Measurements from ENCODE around the gene LPCAT4.
"Not testable (repeated sequence)": the region's sequence is repeated elsewhere in the genome, so short reads cannot be mapped to it uniquely, and the experiment has no call there.

The LPCAT4 gene

DNA sequence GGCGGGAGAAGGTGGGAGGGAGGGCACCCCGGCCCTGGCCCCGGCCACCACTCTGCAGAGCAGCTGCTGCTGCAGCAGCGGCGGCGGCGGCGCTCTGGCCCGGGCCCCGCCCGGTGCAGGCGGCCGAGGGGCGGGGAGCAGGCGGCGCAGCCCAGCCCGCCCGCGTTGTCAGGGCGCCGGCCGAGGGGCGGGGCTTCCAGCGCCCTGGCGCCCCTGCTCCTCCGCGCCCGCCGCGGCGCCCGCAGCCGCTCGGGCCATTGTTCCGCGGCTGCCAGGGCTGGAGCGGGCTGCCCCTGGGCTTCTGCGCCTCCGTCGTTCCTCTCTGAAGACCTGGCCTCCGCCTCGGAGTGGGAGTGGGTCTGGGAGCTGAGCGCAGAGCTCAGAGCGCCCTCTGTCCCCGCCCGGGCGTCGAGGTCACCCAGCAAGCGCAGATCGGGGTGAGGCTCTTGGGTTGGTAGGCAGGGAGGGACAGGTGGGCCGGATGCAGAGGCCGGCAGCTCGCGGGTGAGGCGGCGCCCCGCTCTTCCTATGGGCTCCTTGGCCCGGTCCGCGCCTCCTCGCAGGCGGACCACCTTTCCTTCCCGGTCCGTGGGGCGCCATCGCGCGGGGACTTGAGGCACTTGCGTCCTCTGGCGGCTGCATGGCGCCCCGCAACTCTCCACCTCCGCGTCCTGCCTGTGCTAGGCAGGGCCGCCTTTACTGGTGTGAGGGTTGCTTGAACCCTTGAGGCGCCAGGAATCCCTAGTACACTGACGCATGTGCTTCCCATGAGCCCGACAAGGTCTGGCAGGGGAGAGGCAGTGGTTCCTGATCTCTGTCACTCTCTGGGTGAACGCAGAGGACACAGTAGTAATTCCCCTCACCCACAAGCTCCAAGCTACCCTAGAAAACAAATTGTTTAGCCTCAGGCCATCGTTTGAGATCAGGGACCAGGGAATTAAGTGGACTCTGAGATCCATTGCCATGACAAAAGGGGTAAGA lies at the start of gene LPCAT4:
TSS of gene LPCAT4 (minus strand) at position 96 of the 981 bp plus-strand sequence. CDS start 96 bp downstream, outside the sequence.
- DNase-seq = peak; percentile 93
- in situ Hi-C loops (cut with MboI; ENCODE audit: low pct_unique_long_range_greater_than_20kb, low sequenced_read_pairs) = no loop called here

GRCh38 chr15:34409511-34409910 lies 42.5 kb upstream of the LPCAT4 start:
- DNase-seq; in situ Hi-C loops (cut with MboI; ENCODE audit: low pct_unique_long_range_greater_than_20kb, low sequenced_read_pairs): not testable (repeated sequence)

GRCh38 chr15:34408973-34409372 lies 42.0 kb upstream of the LPCAT4 start:
- in situ Hi-C loops (cut with MboI; ENCODE audit: low pct_unique_long_range_greater_than_20kb, low sequenced_read_pairs); DNase-seq: not testable (repeated sequence)

DNA sequence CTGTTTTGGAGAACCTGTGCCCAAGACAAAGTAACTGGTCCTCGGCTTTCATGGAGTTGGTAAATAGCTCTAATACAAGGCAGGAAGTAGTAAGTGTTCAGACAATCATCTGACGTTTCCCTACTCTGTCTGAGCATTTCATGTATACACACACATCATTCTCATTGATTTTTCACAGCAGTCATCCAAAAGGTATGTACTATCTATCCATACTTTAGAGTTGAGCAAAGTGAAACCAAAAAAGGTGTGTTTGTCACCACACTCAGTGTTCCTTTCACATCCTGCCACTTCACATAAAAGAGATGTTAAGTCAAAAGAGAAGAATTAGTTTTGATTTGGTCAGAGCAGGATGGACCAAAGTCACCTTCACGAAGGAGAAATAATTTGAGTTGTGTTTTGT lies 36.9 kb upstream of the LPCAT4 start:
- in situ Hi-C loops (cut with MboI; ENCODE audit: low pct_unique_long_range_greater_than_20kb, low sequenced_read_pairs) = not testable (repeated sequence)

GRCh38 chr15:34403160-34403598 lies 36.2 kb upstream of the LPCAT4 start:
- in situ Hi-C loops (cut with MboI; ENCODE audit: low pct_unique_long_range_greater_than_20kb, low sequenced_read_pairs) = not testable (repeated sequence)

More for the DNA sequence above, 36.9 kb upstream of the LPCAT4 start:
- not testable (repeated sequence) for DNase-seq

GRCh38 chr15:34397637-34398259 lies 30.8 kb upstream of the LPCAT4 start:
- DNase-seq; in situ Hi-C loops (cut with MboI; ENCODE audit: low pct_unique_long_range_greater_than_20kb, low sequenced_read_pairs): not testable (repeated sequence)

More at GRCh38 chr15:34403160-34403598, 36.2 kb upstream of the LPCAT4 start:
- not testable (repeated sequence) for DNase-seq

DNA sequence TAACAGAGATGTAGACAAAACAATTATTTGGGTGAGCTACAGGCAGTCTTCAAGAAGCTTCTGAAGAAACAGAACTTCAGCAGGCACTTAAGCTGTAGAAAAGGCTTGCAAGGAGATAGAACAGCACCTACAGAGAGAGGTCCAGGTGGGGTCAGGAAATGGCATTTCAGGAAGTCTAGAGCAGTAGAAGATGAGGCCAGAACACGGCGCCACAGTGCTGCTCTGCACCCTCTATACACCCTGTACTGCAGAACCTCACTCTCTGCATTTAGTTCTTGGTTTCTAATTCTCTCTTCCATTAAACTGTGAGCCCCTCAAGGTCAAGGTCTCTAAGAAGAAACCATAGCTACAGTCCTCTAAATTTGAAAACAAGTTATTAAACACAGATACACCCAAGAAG lies 26.0 kb upstream of the LPCAT4 start:
- in situ Hi-C loops (cut with MboI; ENCODE audit: low pct_unique_long_range_greater_than_20kb, low sequenced_read_pairs); DNase-seq: not testable (repeated sequence)

GRCh38 chr15:34389594-34390086 lies 22.6 kb upstream of the LPCAT4 start:
- in situ Hi-C loops (cut with MboI; ENCODE audit: low pct_unique_long_range_greater_than_20kb, low sequenced_read_pairs); DNase-seq: not testable (repeated sequence)

GRCh38 chr15:34381829-34382521 lies 15.0 kb upstream of the LPCAT4 start:
- in situ Hi-C loops (cut with MboI; ENCODE audit: low pct_unique_long_range_greater_than_20kb, low sequenced_read_pairs); DNase-seq: not testable (repeated sequence)

DNA sequence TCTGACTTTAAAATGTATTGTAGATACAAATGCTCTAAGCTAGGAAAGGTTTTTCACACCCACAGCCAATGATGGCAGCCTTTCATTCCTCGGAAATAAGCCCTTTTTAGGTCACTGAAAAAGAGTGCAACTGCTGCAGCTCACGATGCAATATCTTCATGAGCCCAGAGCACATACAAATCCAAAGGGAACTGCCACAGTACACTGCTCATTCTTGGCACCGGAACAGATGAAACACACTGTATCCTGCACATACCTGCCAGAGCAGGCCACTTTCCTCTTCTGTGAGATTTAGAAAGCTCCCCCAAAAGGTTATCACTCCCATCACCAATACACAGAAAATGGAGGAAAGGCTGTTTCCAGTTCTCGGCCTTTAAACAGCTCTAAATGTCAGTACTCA lies 13.5 kb upstream of the LPCAT4 start:
- in situ Hi-C loops (cut with MboI; ENCODE audit: low pct_unique_long_range_greater_than_20kb, low sequenced_read_pairs); DNase-seq: not testable (repeated sequence)

GRCh38 chr15:34376856-34377255 lies 9.9 kb upstream of the LPCAT4 start:
- DNase-seq = no peak
- in situ Hi-C loops (cut with MboI; ENCODE audit: low pct_unique_long_range_greater_than_20kb, low sequenced_read_pairs) = no loop called here

DNA sequence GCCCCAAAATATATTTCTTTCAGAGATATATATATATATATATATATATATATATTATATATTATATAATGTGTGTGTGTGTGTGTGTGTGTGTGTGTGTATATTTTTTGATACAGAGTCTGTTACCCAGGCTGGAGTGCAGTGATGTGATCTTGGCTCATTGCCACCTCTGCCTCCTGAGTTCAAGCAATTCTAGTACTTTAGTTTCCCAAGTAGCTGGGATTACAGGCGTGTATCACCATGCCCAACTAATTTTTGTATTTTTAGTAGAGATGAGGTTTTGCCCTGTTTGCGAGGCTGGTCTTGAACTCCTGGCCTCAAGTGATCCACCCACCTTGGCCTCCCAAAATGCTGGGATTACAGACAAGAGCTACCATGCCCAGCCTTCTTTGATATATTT lies 8.5 kb upstream of the LPCAT4 start:
- DNase-seq; in situ Hi-C loops (cut with MboI; ENCODE audit: low pct_unique_long_range_greater_than_20kb, low sequenced_read_pairs): not testable (repeated sequence)

- in situ Hi-C loops (cut with MboI; ENCODE audit: low pct_unique_long_range_greater_than_20kb, low sequenced_read_pairs) = no loop called here
- DNase-seq = no peak
Observed at GRCh38 chr15:34374816-34375215, 7.8 kb upstream of the LPCAT4 start.

- in situ Hi-C loops (cut with MboI; ENCODE audit: low pct_unique_long_range_greater_than_20kb, low sequenced_read_pairs) = no loop called here
Observed at GRCh38 chr15:34373951-34374350, 7.0 kb upstream of the LPCAT4 start.

GRCh38 chr15:34370643-34371042 lies 3.6 kb upstream of the LPCAT4 start:
- no peak for DNase-seq
- in situ Hi-C loops (cut with MboI; ENCODE audit: low pct_unique_long_range_greater_than_20kb, low sequenced_read_pairs) = no loop called here

More at GRCh38 chr15:34373951-34374350, 7.0 kb upstream of the LPCAT4 start:
- no peak for DNase-seq

- in situ Hi-C loops (cut with MboI; ENCODE audit: low pct_unique_long_range_greater_than_20kb, low sequenced_read_pairs) = no loop called here
- no peak for DNase-seq
Observed at GRCh38 chr15:34370129-34370528, 3.1 kb upstream of the LPCAT4 start.

GRCh38 chr15:34366271-34367065 lies 528 bp downstream of the LPCAT4 start:
- peak; percentile 79 for DNase-seq
- in situ Hi-C loops (cut with MboI; ENCODE audit: low pct_unique_long_range_greater_than_20kb, low sequenced_read_pairs) = no loop called here

DNA sequence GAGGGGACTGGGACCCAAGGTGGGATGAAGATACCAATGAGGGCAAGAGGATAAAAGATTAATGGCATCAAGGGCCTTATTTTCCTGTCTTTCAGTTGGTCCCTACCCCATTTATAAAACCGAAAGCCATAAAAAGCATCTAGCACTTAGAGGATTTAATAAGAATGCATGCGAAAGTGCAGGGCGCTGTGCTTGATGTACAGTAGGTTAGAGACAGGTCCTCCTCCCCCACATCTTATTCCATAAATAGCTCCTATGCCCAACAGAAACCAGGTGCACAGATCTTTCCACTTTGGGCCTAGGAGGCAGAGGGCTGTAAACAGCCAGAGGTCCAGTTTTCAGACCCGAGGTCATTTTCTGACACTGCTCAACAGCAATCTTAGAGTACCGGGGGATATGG lies 1.2 kb downstream of the LPCAT4 start:
- in situ Hi-C loops (cut with MboI; ENCODE audit: low pct_unique_long_range_greater_than_20kb, low sequenced_read_pairs) = no loop called here
- no peak for DNase-seq

Data from KBM-7 (cell line).